Putamen (tissue), 1 donor: ENCODE data around the gene TMEM183A.
A peak's percentile ranks its signal among the peaks of the same experiment; 100 is the strongest.
"Not testable (repeated sequence)": the region's sequence is repeated elsewhere in the genome, so short reads cannot be mapped to it uniquely, and the experiment has no call there.

Experiments
- DNase-seq: peaks from one replicate; pipeline ENCODE4 v3.0.0-alpha.2; 2016; ENCODE audit warnings: low spot score

TMEM183A gene, protein sequence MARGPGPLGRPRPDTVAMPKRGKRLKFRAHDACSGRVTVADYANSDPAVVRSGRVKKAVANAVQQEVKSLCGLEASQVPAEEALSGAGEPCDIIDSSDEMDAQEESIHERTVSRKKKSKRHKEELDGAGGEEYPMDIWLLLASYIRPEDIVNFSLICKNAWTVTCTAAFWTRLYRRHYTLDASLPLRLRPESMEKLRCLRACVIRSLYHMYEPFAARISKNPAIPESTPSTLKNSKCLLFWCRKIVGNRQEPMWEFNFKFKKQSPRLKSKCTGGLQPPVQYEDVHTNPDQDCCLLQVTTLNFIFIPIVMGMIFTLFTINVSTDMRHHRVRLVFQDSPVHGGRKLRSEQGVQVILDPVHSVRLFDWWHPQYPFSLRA

DNA sequence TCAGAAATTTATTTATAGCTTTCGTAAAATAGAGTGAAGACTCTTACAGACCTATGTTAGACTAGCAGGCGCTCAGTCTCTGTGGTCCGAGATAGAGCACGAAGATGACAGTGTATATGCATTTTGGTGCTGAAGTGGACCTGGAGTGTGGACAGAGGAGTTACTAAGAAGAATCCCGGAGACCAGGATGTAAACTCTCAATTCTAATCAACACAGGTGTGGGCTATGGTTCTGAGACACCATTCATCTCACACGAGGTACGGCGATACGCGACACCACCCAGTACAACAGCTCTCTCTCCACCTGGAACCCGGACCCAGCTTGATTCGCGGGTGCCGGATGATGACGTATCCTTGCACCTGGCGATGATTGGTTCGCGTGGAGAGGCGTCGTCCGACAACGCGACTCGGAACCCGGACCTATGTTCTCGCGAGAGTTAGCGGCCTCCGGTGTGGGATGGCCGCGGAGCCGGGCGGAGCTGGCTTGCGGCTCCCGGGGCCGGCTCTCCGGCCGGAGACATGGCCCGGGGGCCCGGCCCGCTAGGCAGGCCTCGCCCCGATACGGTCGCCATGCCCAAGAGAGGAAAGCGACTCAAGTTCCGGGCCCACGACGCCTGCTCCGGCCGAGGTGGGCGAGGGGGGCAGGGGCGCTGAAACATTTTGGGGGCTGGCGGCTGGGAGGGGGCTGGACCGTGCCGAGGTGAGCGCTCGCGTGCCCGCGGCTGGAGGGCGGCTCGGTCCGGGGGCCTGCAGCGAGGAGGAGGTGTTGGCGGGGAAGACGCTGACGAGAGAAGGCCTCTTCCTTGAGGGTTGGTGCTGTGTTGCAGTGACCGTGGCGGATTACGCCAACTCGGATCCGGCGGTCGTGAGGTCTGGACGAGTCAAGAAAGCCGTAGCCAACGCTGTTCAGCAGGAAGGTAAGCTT is at the start of gene TMEM183A:
Gene TMEM183A (plus strand): TSS at position 427 of the 924 bp plus-strand sequence. CDS start 92 bp downstream, at position 519.
- peak; percentile 95 for DNase-seq

DNA sequence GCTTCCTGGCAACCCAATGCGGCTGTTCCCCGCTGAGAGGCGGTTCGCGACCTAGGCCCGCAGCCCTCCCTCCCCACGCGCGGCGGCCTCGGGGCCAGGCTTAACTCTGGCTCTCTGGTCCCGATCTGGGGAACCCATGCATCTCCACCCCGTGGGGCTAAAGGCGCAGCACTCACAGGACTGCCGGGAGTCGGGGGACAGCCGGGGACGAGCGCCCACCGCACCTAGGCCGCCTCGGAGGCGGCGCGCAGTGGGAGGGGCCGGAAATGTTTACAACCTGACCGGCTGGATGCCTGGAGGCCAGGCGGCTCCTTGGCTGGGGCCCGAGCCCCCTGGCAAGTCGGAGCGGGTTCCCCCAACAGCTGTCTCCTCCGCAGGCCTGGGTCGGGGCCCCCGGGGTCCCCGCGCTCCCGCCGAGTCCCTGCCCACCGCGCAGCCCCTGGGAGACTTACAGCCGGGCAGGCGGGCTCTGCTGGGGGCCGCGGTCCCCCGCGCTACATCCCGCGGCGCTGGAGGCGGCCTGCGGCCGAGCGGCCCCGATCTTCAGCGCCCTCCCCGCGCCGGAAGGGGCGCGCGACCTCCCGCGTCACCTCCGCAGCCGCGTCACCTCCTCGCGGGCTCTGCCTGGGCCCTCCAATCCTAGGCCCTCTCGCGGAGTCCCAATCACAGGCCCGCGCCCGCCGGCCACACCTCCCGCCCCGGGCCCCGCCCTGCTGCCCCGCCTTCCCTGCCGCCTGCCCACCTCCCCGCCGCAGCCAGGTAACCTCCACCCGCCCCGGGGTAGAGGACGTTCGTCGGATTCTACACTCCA is 49.2 kb upstream of the TMEM183A start, which contains the start of gene ADIPOR1:
Gene ADIPOR1 (minus strand): TSS at position 580 of the 811 bp plus-strand sequence. CDS start 7,242 bp downstream, outside the sequence.
- peak; percentile 91 for DNase-seq

DNA sequence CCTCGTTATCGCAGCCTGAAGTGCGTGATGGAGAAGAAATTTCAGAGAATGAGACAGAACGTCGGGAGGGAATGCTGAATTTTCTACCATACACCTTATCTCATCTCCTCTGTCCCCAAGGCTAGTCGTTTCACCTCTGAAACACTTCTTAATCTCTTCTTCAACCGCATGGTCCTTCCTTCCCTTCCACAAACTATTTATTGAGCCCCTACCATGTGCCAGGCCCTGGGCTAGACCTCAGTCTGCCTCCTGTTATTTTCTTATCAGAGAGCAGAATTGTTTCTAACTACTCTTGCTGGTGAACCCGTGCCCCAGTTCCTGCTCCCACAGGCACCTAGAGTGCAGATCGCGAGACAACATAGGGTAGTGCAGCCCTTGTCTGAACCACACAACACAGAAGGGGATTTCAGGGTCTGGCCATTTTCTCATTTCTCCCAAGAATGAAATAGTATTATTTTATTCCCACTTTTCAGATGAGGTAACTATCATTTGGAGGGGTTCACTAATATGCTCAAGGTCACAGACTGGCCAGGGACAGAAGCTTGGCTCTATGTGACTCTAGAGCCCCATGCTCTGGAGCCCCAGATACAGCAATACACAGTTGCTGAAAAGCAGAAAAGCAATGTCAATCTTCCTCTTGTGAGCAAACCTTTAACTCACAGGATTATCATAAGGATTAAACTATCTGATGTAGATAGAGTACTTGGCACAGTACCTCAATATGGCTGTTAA is 48.5 kb upstream of the TMEM183A start:
- no peak for DNase-seq

- DNase-seq, result no peak
Observed at GRCh38 chr1:202959276-202959620, 47.9 kb upstream of the TMEM183A start.

DNA sequence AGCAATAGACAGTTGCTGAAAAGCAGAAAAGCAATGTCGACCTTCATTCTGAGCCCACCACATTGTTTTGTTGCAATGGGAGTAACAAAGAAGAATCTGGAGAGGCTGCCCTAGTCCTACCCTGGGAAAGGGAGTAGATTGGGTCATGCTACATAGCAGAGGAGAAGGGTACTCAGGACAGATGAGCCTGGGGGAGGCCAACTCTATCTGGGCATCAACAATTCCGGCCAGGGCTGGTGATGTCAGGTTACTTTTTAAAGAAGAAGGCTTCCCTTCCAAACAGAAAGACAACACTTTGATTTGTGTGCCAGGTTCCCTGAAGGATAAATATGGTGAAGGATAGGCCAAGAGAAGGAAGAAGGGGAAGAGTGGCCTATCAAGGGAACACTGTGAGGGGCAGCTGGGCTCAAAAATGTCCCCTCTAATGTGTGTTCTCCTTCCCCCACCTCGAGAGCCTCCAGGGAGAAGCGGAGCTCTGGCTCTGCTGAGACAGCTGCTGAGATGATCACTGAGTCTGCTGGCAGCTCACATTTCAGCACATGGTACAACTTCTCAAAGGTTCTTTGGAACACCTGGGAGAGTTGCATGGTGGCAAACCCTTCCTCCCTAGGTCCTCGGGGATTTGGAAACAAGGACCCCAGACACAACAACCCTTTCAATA is 45.8 kb upstream of the TMEM183A start:
- no peak for DNase-seq

DNA sequence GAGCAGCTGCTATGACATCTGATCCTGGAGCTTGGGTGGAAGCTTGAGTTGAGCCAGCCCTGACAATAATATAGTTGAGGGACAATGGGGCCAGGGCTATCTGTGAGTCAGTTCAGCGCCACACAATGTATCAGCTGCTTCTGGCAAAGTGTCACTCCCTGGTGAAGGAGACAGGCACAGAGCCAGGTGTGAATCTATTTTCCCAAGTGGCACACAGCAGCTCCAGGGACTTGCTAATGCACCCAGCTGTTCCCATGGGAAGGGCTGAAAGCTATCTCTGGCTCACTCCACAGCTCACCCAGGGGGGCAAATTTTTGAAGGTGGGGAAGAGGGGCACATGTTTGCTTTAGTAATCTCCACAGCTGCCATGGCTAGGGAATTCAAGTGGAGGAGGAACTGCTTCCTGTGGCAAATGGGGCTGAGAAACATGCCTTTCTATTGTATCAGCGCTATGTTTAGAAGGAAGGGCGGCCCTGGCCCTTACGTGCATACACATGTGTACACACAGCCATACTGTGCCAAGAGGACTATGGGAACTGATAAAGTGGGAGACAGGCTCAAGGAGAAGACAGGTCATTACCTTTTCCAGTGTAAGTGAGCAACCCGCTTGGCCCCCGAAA is 42.3 kb upstream of the TMEM183A start:
- DNase-seq, result no peak

- DNase-seq, result no peak
Observed at GRCh38 chr1:202965422-202965821, 41.8 kb upstream of the TMEM183A start.

GRCh38 chr1:202966006-202966898 is 40.9 kb upstream of the TMEM183A start:
- no peak for DNase-seq

DNA sequence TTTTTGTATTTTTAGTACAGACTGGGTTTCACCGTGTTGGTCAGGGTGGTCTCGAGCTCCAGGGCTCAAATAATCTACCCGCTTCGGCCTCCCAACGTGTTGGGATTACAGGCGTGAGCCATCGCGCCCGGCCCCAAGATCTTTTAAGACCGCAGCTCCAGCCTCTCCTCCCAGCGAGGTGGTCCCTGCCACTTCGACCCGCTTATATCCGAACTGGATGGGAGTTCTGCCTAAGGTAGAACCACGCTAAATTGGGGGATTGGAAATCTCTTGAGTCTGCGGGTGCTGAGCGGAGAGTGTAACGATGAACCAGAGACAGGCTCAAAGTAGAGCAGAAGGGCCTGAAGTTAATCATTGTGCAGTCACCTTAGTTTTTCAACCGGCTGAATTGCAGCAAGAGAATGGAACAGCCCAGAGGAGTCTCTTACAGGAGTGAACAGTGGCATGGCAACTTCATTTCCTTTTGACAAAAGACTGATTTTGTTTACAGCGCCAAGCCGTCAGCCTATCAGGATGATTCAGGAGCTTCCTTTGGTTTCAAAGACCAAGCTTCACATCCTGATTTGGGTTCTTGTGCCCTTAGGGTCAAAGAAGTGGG is 39.4 kb upstream of the TMEM183A start:
- no peak for DNase-seq

- no peak for DNase-seq
Observed at GRCh38 chr1:202968351-202968750, 38.8 kb upstream of the TMEM183A start.

DNA sequence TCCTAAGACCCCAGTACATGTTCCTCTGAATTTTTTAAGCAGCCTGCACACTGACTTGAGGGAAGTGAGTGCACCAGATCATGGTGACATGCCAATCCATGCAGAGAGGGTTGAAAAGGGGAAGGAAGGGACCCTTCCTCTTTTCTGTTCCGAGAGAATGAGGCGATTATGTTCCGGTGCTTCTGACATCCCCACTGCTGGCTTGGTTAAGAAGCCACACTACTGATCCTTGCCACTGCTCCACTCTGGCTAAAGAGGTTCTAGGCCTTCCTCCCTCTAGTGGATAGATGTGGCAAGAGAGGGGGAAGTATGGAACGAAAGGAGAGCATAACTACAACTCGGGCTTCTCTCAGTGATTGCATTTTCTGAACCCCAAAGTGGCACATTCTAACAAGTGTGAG is 38.3 kb upstream of the TMEM183A start:
- peak; percentile 68 for DNase-seq

DNA sequence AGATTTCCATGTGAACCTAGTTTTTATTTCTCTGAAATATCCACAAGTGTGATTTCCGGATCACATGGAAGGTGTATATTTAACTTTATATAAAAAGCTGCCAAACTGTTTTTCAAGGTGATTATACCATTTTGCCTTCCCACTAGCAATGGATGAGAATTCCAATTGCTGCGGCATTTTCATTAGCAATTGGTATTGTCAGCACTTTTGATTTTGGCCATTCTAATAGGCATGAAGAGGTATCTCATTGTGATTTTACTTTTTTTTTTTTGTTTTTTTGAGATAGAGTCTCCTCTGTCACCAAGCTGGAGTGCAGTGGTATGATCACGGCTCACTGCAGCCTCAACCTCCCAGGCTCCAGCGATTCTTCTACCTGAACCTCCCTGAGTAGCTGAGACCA is 35.1 kb upstream of the TMEM183A start:
- no peak for DNase-seq

DNA sequence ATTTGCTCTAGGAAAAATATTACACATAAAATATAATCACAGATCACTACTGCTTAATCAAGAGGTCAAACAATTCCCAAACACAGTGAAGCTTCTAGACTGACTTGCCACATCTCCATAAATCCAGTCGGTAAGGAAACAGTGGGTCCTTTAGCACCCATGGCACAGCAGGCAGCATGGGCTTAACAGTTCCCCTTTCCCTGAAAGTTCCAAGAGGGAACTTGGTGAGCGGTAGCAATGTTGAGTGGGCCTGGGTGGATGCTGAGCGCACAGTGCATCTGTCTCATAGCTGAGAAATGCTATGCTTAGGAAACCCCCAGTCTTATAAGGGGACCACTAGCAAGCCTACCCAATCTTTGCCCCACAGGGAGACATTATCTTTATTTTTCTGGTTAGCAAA is 32.3 kb upstream of the TMEM183A start:
- no peak for DNase-seq

- DNase-seq, result no peak
Observed at GRCh38 chr1:202976633-202977032, 30.5 kb upstream of the TMEM183A start.

GRCh38 chr1:202979459-202979858 is 27.7 kb upstream of the TMEM183A start:
- DNase-seq, result no peak

DNA sequence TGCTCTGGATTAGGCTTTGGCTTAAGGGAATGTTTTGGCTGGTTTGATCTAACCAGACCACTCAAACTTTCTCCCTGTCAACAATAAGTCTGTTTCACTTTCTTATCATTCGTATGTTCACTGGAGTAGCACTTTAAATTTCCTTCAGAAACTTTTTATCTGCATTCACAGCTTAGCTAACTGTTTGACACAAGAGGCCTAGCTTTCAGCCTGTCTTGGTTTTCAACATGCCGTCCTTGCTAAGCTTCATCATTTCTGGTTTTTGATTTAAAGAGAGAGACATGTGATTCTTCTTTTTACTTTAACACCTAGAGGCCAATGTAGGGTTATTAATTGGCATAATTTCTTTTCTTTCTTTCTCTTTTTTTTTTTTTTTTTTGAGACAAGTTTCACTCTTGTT is 25.2 kb upstream of the TMEM183A start:
- DNase-seq, result no peak

GRCh38 chr1:202982715-202983430 is 24.3 kb upstream of the TMEM183A start:
- DNase-seq, result no peak

DNA sequence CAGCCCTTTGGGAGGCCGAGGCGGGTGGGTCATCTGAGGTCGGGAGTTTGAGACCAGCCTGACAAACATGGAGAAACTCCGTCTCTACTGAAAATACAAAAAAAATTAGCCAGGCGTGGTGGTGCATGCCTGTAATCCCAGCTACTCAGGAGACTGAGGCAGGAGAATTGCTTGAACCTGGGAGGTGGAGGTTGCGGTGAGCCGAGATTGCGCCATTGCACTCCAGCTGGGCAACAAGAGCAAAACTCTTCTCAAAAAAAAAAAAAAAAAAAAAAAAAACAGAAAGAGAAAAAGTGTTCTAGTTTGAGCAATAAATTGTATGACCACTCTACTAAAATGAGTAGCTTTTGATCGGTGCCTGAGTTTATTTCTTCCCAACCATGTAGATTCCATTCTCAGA is 21.1 kb upstream of the TMEM183A start:
- not testable (repeated sequence) for DNase-seq
